CD14-positive monocyte (primary cell): ENCODE results near the gene LIPE. TPM values are rescaled to one million over a fixed set of nuclear protein-coding genes. Genes with fewer than 3 reads are reported as not detected.

Experiments used
- DNase-seq, 3 donors: peaks; one replicate each; pipeline ENCODE4 v3.0.0-alpha.2; 2011 to 2022
- H2AFZ ChIP-seq: 2 replicates; pipeline ENCODE4 v1.6.0; 2012; ENCODE audit warnings: mild to moderate bottlenecking, low read depth, low read length, inconsistent platforms; ENCODE audit not compliant: insufficient read depth, poor library complexity, severe bottlenecking
- H3K27ac ChIP-seq, 2 donors: 1 replicate in 1 of 2; 2 replicates in 1 of 2; pipeline ENCODE4 v1.5.1; 2012 to 2013; ENCODE audit warnings: low read length in 2 of 2, control low read depth in 1 of 2, inconsistent platforms in 1 of 2, low read depth in 1 of 2, mild to moderate bottlenecking in 1 of 2
- H3K27me3 ChIP-seq, 2 donors: one replicate each; pipeline versions ENCODE4 v1.6.0 to v1.6.1; 2011 to 2013; ENCODE audit warnings: low read length in 2 of 2; ENCODE audit not compliant: control insufficient read depth in 2 of 2, insufficient read depth in 2 of 2
- H3K36me3 ChIP-seq, 2 donors: replicated peaks in 1 of 2; 1 replicate in 1 of 2; 2 replicates in 1 of 2; pipeline versions ENCODE4 v1.5.1 to v1.6.1; 2012 to 2013; ENCODE audit warnings: low read length in 2 of 2, control low read depth in 1 of 2, inconsistent platforms in 1 of 2, mild to moderate bottlenecking in 1 of 2; ENCODE audit not compliant: insufficient read depth in 2 of 2, control insufficient read depth in 1 of 2
- H3K4me1 ChIP-seq, 2 donors: 1 replicate in 1 of 2; 2 replicates in 1 of 2; pipeline versions ENCODE4 v1.5.1 to v1.6.1; 2012 to 2013; ENCODE audit warnings: low read length in 2 of 2, control low read depth in 1 of 2, inconsistent platforms in 1 of 2, mild to moderate bottlenecking in 1 of 2, moderate library complexity in 1 of 2; ENCODE audit not compliant: insufficient read depth in 2 of 2, control insufficient read depth in 1 of 2
- H3K4me2 ChIP-seq: replicated peaks from 2 replicates; pipeline ENCODE3; 2012; ENCODE audit warnings: low read length, moderate library complexity, mild to moderate bottlenecking; ENCODE audit not compliant: poor library complexity, severe bottlenecking; ENCODE audit errors: extremely low read depth
- H3K4me3 ChIP-seq, 3 experiments: fragments of 200-600 bp in 1 of 3; sonication (generic) in 1 of 3; replicated peaks in 1 of 3; 1 replicate in 2 of 3; 2 replicates in 1 of 3; pipeline ENCODE4 v1.5.1; 2011 to 2013; ENCODE audit warnings: low read length in 3 of 3, mild to moderate bottlenecking in 3 of 3, control low read depth in 2 of 3, low read depth in 2 of 3, inconsistent platforms in 1 of 3, moderate library complexity in 1 of 3
- H3K79me2 ChIP-seq: 2 replicates; pipeline ENCODE4 v1.6.0; 2012; ENCODE audit warnings: mild to moderate bottlenecking, control low read depth, inconsistent platforms, low read length, moderate library complexity; ENCODE audit not compliant: insufficient read depth
- H3K9ac ChIP-seq: 2 replicates; pipeline ENCODE4 v1.6.0; 2017; ENCODE audit warnings: low read length, mild to moderate bottlenecking; ENCODE audit not compliant: insufficient read depth, poor library complexity, severe bottlenecking
- H3K9me3 ChIP-seq, 2 donors: replicated peaks in 1 of 2; 1 replicate in 1 of 2; 2 replicates in 1 of 2; pipeline versions ENCODE4 v1.5.1 to v1.6.1; 2012 to 2013; ENCODE audit warnings: low read length in 2 of 2, control low read depth in 1 of 2; ENCODE audit not compliant: control insufficient read depth in 1 of 2, insufficient read depth in 1 of 2
- H4K20me1 ChIP-seq: 2 replicates; pipeline ENCODE4 v1.6.0; 2012; ENCODE audit warnings: mild to moderate bottlenecking, low read length, control low read depth, moderate library complexity; ENCODE audit not compliant: insufficient read depth
- H3K27ac Mint-ChIP-seq, 7 donors: one replicate each; pipeline ENCODE4 v1.8.0; 2020; ENCODE audit warnings: mild to moderate bottlenecking in 7 of 7, mixed read lengths in 7 of 7, moderate library complexity in 6 of 7, inconsistent platforms in 2 of 7
- H3K27me3 Mint-ChIP-seq, 3 donors: one replicate each; pipeline ENCODE4 v1.8.0; 2021 to 2022; ENCODE audit warnings: low read depth in 3 of 3, mild to moderate bottlenecking in 3 of 3, mixed read lengths in 3 of 3, moderate library complexity in 3 of 3, inconsistent platforms in 1 of 3
- H3K36me3 Mint-ChIP-seq, 2 donors: one replicate each; pipeline ENCODE4 v1.8.0; 2020; ENCODE audit warnings: mixed read lengths in 2 of 2, inconsistent platforms in 1 of 2, mild to moderate bottlenecking in 1 of 2
- H3K4me1 Mint-ChIP-seq: one replicate; pipeline ENCODE4 v1.8.0; 2020; ENCODE audit warnings: mild to moderate bottlenecking, mixed read lengths
- H3K4me3 Mint-ChIP-seq, 2 donors: one replicate each; pipeline ENCODE4 v1.8.0; 2020; ENCODE audit warnings: mild to moderate bottlenecking in 2 of 2, mixed read lengths in 2 of 2, moderate library complexity in 1 of 2
- H3K9me3 Mint-ChIP-seq, 7 donors: one replicate each; pipeline ENCODE4 v1.8.0; 2020 to 2022; ENCODE audit warnings: mixed read lengths in 7 of 7, mild to moderate bottlenecking in 6 of 7, moderate library complexity in 6 of 7, inconsistent platforms in 2 of 7
- CTCF ChIP-seq: fragments of 200-600 bp; IDR thresholded peaks from one replicate; pipeline ENCODE4 v1.8.0; 2022; ENCODE audit warnings: antibody characterized with exemption, mild to moderate bottlenecking
- WGBS: methylation state at CpG from one replicate; pipeline ENCODE4 v1.1.5; 2013; ENCODE audit warnings: missing lambda C conversion rate; ENCODE audit not compliant: insufficient coverage; 5-methylcytosine and 5-hydroxymethylcytosine counted together
- intact Hi-C, 2 donors: fragments of 100-400 bp; cut with micrococcal nuclease; formaldehyde crosslinking; loops; one replicate each; pipeline versions ENCODE4 v1.15.0 to v1.15.1; 2023
- polyA plus RNA-seq, 3 donors: library from polyadenylated mRNA; depleted of rRNA in 1 of 3; unstranded in 2 of 3; stranded (reverse) in 1 of 3; fragments of 300-500 nt in 2 of 3; fragments of >200 nt in 1 of 3; fragmentation: Illumina TruSeq in 2 of 3; gene quantifications; 1 replicate in 2 of 3; 2 replicates in 1 of 3; pipeline ENCODE4 v1.2.3, GENCODE V29; 2012 to 2021

Gene LIPE
- polyA plus RNA-seq, 3 donors = 0.31 TPM; not detected in 2

GRCh38 chr19:42469311-42470235, 42.4 kb upstream of the LIPE start:
- 13% methylated on average over 5 of the region's 8 CpGs for WGBS
- H3K27me3 Mint-ChIP-seq = peaks cover 7 to 17% (median 15%) of the 10 kb centered on the region in 3 donors
- no peak overlapping the region for H3K4me2 ChIP-seq

More at GRCh38 chr19:42469311-42470235, 42.4 kb upstream of the LIPE start:
- Histone ChIP-seq H3K4me1 (peaks cover 31 to 32% of the 10 kb centered on the region in 2 donors), H3K9ac (no peak overlapping the region), H2AFZ (no peak overlapping the region), H3K36me3 (no peaks in the 10 kb centered on the region), H3K27ac (no peak overlapping the region), H3K79me2 (no peaks in the 10 kb centered on the region), H3K27me3 (peaks cover 2% of the 10 kb centered on the region in 2 donors), H3K9me3 (no peaks in the 10 kb centered on the region), H3K4me3 (no peak overlapping the region), H4K20me1 (no peaks in the 10 kb centered on the region)
- TF ChIP-seq CTCF = no peak
- peak; percentile 26 to 60 (median 29) for DNase-seq
- intact Hi-C loops = no loop called here
- Mint-ChIP-seq H3K4me1 (peaks cover 40% of the 10 kb centered on the region), H3K27ac (peak overlapping the region in 1 of 7 donors; percentile 75), H3K4me3 (no peak overlapping the region), H3K36me3 (no peaks in the 10 kb centered on the region), H3K9me3 (no peaks in the 10 kb centered on the region)
